ENCODE data around the gene CREB3L1. TPM values are rescaled to one million over a fixed set of nuclear protein-coding genes. Genes with fewer than 3 reads are reported as not detected.

The CREB3L1 gene
- total RNA-seq, 1 donor from 2014 or later: 40.9 TPM

- H3K27me3 ChIP-seq (ENCODE audit: low read depth): no peaks in the 10 kb centered on the region
- no peak overlapping the region for H3K27ac ChIP-seq (replicated peaks)
- no peak for DNase-seq
- H3K4me1 ChIP-seq: no peaks in the 10 kb centered on the region
- H3K4me3 ChIP-seq: no peak overlapping the region
- no peak for TF ChIP-seq CTCF (IDR thresholded peaks at IDR 0.05; ENCODE audit: borderline replicate concordance)
- H3K36me3 ChIP-seq: no peaks in the 10 kb centered on the region
- no peaks in the 10 kb centered on the region for H3K9me3 ChIP-seq (replicated peaks)
- intact Hi-C loops (cut with micrococcal nuclease): loop anchor here (10.0 kb wide), 1 partner anchor 45 kb away; no protein-coding TSS in a partner anchor
Measured at GRCh38 chr11:46249938-46250744, 27.3 kb upstream of the CREB3L1 start.

GRCh38 chr11:46250745-46251052 is 26.8 kb upstream of the CREB3L1 start:
- no peak overlapping the region for H3K4me3 ChIP-seq
- H3K27me3 ChIP-seq (ENCODE audit: low read depth): no peaks in the 10 kb centered on the region
- H3K36me3 ChIP-seq: no peaks in the 10 kb centered on the region
- H3K9me3 ChIP-seq (replicated peaks): no peaks in the 10 kb centered on the region
- H3K4me1 ChIP-seq: no peaks in the 10 kb centered on the region
- no peak overlapping the region for H3K27ac ChIP-seq (replicated peaks)
- TF ChIP-seq CTCF (IDR thresholded peaks at IDR 0.05; ENCODE audit: borderline replicate concordance): no peak
- intact Hi-C loops (cut with micrococcal nuclease): no loop called here
- DNase-seq: no peak

- Histone ChIP-seq H3K27me3 (ENCODE audit: low read depth) (no peaks in the 10 kb centered on the region), H3K4me1 (no peaks in the 10 kb centered on the region), H3K9me3 (replicated peaks) (no peaks in the 10 kb centered on the region), H3K27ac (replicated peaks) (no peak overlapping the region), H3K36me3 (no peaks in the 10 kb centered on the region), H3K4me3 (no peak overlapping the region)
- intact Hi-C loops (cut with micrococcal nuclease): no loop called here
- no peak for DNase-seq
- TF ChIP-seq CTCF (IDR thresholded peaks at IDR 0.05; ENCODE audit: borderline replicate concordance): no peak
Measured at GRCh38 chr11:46251954-46252353, 25.5 kb upstream of the CREB3L1 start.

GRCh38 chr11:46252373-46252914 is 25.0 kb upstream of the CREB3L1 start:
- Histone ChIP-seq H3K4me3 (no peak overlapping the region), H3K4me1 (no peaks in the 10 kb centered on the region), H3K36me3 (no peaks in the 10 kb centered on the region), H3K9me3 (replicated peaks) (no peaks in the 10 kb centered on the region), H3K27me3 (ENCODE audit: low read depth) (no peaks in the 10 kb centered on the region), H3K27ac (replicated peaks) (no peak overlapping the region)
- no peak for DNase-seq
- intact Hi-C loops (cut with micrococcal nuclease): no loop called here
- no peak for TF ChIP-seq CTCF (IDR thresholded peaks at IDR 0.05; ENCODE audit: borderline replicate concordance)

- Histone ChIP-seq H3K36me3 (no peaks in the 10 kb centered on the region), H3K9me3 (replicated peaks) (no peaks in the 10 kb centered on the region), H3K27me3 (ENCODE audit: low read depth) (no peaks in the 10 kb centered on the region), H3K27ac (replicated peaks) (no peak overlapping the region), H3K4me1 (no peaks in the 10 kb centered on the region), H3K4me3 (no peak overlapping the region)
- no peak for DNase-seq
- intact Hi-C loops (cut with micrococcal nuclease): no loop called here
- no peak for TF ChIP-seq CTCF (IDR thresholded peaks at IDR 0.05; ENCODE audit: borderline replicate concordance)
Measured at GRCh38 chr11:46253258-46254132, 24.0 kb upstream of the CREB3L1 start.

All from left ventricle myocardium inferior (tissue), 1 donor.